HepG2 (cell line): ENCODE results near the gene SAC3D1. TPM values are rescaled to one million over a fixed set of nuclear protein-coding genes. Genes with fewer than 3 reads are reported as not detected.

Experiments used
- BCL6 ChIP-seq: IDR thresholded peaks from 2 replicates; pipeline ENCODE4 v1.6.1; 2016; ENCODE audit warnings: missing genetic modification reagents, missing compliant biosample characterization
- CENPT ChIP-seq: sonication (generic); formaldehyde crosslinking; IDR thresholded peaks from 2 replicates; pipeline ENCODE4 v1.8.0; 2022; ENCODE audit warnings: low read depth, mild to moderate bottlenecking, moderate library complexity, missing genetic modification reagents
- ELF4 ChIP-seq: sonication (generic); formaldehyde crosslinking; IDR thresholded peaks from 2 replicates; pipeline ENCODE4 v1.5.0; 2020; ENCODE audit warnings: missing genetic modification reagents, mild to moderate bottlenecking, moderate library complexity, borderline replicate concordance
- ESRRA ChIP-seq: sonication (generic); formaldehyde crosslinking; IDR thresholded peaks from 2 replicates; pipeline ENCODE4 v1.5.1; 2020; ENCODE audit warnings: mild to moderate bottlenecking, low read depth, missing genetic modification reagents
- HNRNPH1 ChIP-seq: fragments of 200-400 bp; formaldehyde crosslinking; optimal IDR thresholded peaks from 2 replicates; pipeline ENCODE3; 2017; ENCODE audit warnings: mild to moderate bottlenecking, low read depth, low read length
- MAFF ChIP-seq: IDR thresholded peaks from 2 replicates; pipeline ENCODE4 v1.6.1; 2011; ENCODE audit warnings: low read depth, low read length, improper control_type of control experiment
- PCBP1 ChIP-seq: fragments of 200-400 bp; formaldehyde crosslinking; IDR thresholded peaks from 2 replicates; pipeline ENCODE4 v1.6.1; 2017; ENCODE audit warnings: mild to moderate bottlenecking, low read depth, low read length, borderline replicate concordance
- PHF21A ChIP-seq: sonication (generic); formaldehyde crosslinking; IDR thresholded peaks from 2 replicates; pipeline ENCODE4 v1.5.0; 2020; ENCODE audit warnings: mild to moderate bottlenecking, missing genetic modification reagents
- POLR2AphosphoS2 ChIP-seq: IDR thresholded peaks from 2 replicates; pipeline ENCODE4 v1.6.1; 2011; ENCODE audit warnings: low read depth, low read length, improper control_type of control experiment
- SALL2 ChIP-seq: sonication (generic); formaldehyde crosslinking; IDR thresholded peaks from 2 replicates; pipeline ENCODE4 v1.8.1; 2023; ENCODE audit warnings: mild to moderate bottlenecking, missing genetic modification reagents, inconsistent platforms
- SIN3B ChIP-seq: fragments of 150-350 bp; IDR thresholded peaks from 2 replicates; pipeline ENCODE4 v1.6.1; 2014; ENCODE audit warnings: low read length
- SSRP1 ChIP-seq: IDR thresholded peaks from 2 replicates; pipeline ENCODE4 v1.6.1; 2016; ENCODE audit warnings: control low read depth
- ZNF224 ChIP-seq: sonication (generic); formaldehyde crosslinking; IDR thresholded peaks from 2 replicates; pipeline ENCODE4 v1.5.0; 2020; ENCODE audit warnings: mild to moderate bottlenecking, missing genetic modification reagents
- ZNF343 ChIP-seq: sonication (generic); formaldehyde crosslinking; IDR thresholded peaks from 2 replicates; pipeline ENCODE4 v1.4.0; 2020; ENCODE audit warnings: mild to moderate bottlenecking, missing genetic modification reagents
- ZNF616 ChIP-seq: sonication (generic); formaldehyde crosslinking; IDR thresholded peaks from 2 replicates; pipeline ENCODE4 v1.5.0; 2020; ENCODE audit warnings: low read depth, mild to moderate bottlenecking, missing genetic modification reagents
- ZNF788 ChIP-seq: sonication (generic); formaldehyde crosslinking; IDR thresholded peaks from 2 replicates; pipeline ENCODE4 v1.5.0; 2020; ENCODE audit warnings: mild to moderate bottlenecking, missing genetic modification reagents, borderline replicate concordance
- ZSCAN25 ChIP-seq: sonication (generic); formaldehyde crosslinking; IDR thresholded peaks from 2 replicates; pipeline ENCODE4 v1.8.0; 2022; ENCODE audit warnings: mild to moderate bottlenecking, missing genetic modification reagents
- polyA plus RNA-seq, 8 experiments: library from polyadenylated mRNA; depleted of rRNA in 3 of 8; stranded (reverse) in 7 of 8; unstranded in 1 of 8; fragments of >200 nt; fragmentation: Illumina TruSeq in 4 of 8; extraction: Trizol in 4 of 8; gene quantifications; 2 replicates each; pipeline versions ENCODE4 v1.2.1 to v1.2.3, GENCODE V29; 2011 to 2016; ENCODE audit warnings: low read depth in 4 of 8, missing spikeins in 1 of 8, mixed read lengths in 1 of 8; ENCODE audit not compliant: insufficient read depth in 1 of 8
- total RNA-seq, 5 experiments: library from RNA; depleted of rRNA; stranded (reverse); fragments of >200 nt; fragmentation: Illumina TruSeq; extraction: Trizol; gene quantifications; 2 replicates each; pipeline ENCODE4 v1.2.3, GENCODE V29; 2016; ENCODE audit warnings: low read depth in 1 of 5
- TF ChIP-seq, protein P1 (sequence below): sonication (generic); formaldehyde crosslinking; IDR thresholded peaks from 2 replicates; pipeline ENCODE4 v1.5.1; 2020; ENCODE audit warnings: missing genetic modification reagents, mild to moderate bottlenecking, borderline replicate concordance
- TF ChIP-seq, protein P2 (sequence below): fragments of 450-650 bp; IDR thresholded peaks from 2 replicates; pipeline ENCODE4 v1.6.1; 2016
- TF ChIP-seq, protein P3 (sequence below): sonication (generic); formaldehyde crosslinking; IDR thresholded peaks from 2 replicates; pipeline ENCODE4 v1.4.0; 2020; ENCODE audit warnings: low read depth, mild to moderate bottlenecking, missing genetic modification reagents
- TF ChIP-seq, protein P4 (sequence below): sonication (generic); formaldehyde crosslinking; conservative IDR thresholded peaks from 2 replicates; pipeline ENCODE4 v1.8.0; 2022; ENCODE audit warnings: mild to moderate bottlenecking, moderate library complexity, missing genetic modification reagents
- TF ChIP-seq, protein P5 (sequence below): sonication (generic); formaldehyde crosslinking; IDR thresholded peaks from 2 replicates; pipeline ENCODE4 v1.4.0; 2020; ENCODE audit warnings: missing genetic modification reagents

The SAC3D1 gene
- total and polyA plus RNA-seq, 2 of the 13 experiments (the other 11 are each of a cell fraction or from before 2014, with no cell fraction given): 7.4 to 36.3 TPM

DNA sequence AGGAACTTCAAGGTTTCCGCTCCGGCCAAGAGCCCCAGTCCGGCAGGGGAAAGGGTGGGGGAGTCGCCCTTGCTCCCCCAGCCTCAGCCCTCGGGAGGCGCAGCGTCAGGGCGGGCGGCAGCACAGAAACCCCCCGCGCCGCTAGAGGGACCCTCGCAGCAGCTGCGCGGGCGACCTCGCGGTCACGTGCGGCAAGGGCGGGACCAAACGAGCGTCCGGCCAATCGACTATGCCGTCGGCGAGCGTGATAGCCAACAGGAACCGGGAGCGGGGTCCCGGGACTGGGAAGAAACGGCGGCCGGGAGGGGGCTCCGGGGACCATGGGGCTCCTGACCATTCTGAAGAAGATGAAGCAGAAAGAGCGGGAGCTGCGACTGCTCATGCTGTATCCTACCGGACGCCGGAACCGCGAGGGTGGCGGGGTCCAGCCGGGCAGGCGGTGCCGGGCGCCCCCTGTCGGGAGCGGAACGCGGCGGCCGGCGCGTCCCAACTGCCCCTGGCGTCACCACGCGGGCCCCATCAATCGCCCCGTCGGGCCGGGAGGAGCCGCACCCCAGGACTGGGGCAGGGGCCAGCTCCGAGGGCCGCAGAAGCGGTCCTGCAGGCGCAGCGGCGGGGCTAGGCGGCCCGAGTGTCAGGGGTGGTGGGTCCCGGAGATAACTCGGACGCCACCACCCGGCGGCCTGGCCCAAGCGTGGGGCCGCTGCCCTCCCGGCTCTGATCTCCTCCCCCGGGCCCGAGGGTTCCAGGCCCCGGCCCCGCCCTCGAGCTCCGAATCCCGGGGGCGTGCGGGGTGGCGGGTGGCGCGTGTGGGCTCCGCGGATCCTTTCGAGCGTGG lies 26.9 kb upstream of the SAC3D1 start, which contains the start of gene ARL2 (continued):
- TF ChIP-seq ESRRA (CRISPR knock-in tag) (peak; percentile 25; the same call in 1 of the 2 replicates), ZSCAN25 (CRISPR knock-in tag) (peak; percentile 92), ZNF343 (CRISPR knock-in tag) (peak; percentile 84; the same call in 1 of the 2 replicates), MAFF (no peak), ZNF788 (CRISPR knock-in tag) (no peak), HNRNPH1 (no peak), PCBP1 (no peak), SALL2 (CRISPR knock-in tag) (peak; percentile 82), SSRP1 (CRISPR knock-in tag) (no peak), PHF21A (CRISPR knock-in tag) (peak; percentile 94), ZNF224 (CRISPR knock-in tag) (peak; percentile 56; the same call in 1 of the 2 replicates), ELF4 (CRISPR knock-in tag) (peak; percentile 36; the same call in 1 of the 2 replicates), ZNF616 (CRISPR knock-in tag) (0 out of 2 replicates have a peak, but pooled peaks have one; percentile 4), SIN3B (no peak), CENPT (CRISPR knock-in tag) (0 out of 2 replicates have a peak, but pooled peaks have one; percentile 36), BCL6 (0 out of 2 replicates have a peak, but pooled peaks have one; percentile 32), POLR2AphosphoS2 (no peak)
- TF ChIP-seq, protein P1, sequence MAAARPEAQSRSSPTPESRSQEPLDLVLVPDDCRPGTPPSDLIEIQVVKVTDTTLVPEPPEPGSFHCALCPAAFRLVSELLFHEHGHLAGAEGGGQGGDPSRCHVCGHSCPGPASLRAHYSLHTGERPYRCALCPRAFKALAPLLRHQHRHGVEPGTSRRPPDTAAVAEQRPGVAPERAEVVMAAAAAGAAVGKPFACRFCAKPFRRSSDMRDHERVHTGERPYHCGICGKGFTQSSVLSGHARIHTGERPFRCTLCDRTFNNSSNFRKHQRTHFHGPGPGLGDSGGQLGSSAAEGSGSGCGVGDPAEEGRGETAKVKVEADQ (CRISPR knock-in tag): 0 out of 2 replicates have a peak, but pooled peaks have one; percentile 34
- TF ChIP-seq, protein P2, sequence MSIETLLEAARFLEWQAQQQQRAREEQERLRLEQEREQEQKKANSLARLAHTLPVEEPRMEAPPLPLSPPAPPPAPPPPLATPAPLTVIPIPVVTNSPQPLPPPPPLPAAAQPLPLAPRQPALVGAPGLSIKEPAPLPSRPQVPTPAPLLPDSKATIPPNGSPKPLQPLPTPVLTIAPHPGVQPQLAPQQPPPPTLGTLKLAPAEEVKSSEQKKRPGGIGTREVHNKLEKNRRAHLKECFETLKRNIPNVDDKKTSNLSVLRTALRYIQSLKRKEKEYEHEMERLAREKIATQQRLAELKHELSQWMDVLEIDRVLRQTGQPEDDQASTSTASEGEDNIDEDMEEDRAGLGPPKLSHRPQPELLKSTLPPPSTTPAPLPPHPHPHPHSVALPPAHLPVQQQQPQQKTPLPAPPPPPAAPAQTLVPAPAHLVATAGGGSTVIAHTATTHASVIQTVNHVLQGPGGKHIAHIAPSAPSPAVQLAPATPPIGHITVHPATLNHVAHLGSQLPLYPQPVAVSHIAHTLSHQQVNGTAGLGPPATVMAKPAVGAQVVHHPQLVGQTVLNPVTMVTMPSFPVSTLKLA: peak; percentile 39
- TF ChIP-seq, protein P3, sequence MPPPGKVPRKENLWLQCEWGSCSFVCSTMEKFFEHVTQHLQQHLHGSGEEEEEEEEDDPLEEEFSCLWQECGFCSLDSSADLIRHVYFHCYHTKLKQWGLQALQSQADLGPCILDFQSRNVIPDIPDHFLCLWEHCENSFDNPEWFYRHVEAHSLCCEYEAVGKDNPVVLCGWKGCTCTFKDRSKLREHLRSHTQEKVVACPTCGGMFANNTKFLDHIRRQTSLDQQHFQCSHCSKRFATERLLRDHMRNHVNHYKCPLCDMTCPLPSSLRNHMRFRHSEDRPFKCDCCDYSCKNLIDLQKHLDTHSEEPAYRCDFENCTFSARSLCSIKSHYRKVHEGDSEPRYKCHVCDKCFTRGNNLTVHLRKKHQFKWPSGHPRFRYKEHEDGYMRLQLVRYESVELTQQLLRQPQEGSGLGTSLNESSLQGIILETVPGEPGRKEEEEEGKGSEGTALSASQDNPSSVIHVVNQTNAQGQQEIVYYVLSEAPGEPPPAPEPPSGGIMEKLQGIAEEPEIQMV (CRISPR knock-in tag): peak; percentile 89; the same call in 1 of the 2 replicates
- TF ChIP-seq, protein P4, sequence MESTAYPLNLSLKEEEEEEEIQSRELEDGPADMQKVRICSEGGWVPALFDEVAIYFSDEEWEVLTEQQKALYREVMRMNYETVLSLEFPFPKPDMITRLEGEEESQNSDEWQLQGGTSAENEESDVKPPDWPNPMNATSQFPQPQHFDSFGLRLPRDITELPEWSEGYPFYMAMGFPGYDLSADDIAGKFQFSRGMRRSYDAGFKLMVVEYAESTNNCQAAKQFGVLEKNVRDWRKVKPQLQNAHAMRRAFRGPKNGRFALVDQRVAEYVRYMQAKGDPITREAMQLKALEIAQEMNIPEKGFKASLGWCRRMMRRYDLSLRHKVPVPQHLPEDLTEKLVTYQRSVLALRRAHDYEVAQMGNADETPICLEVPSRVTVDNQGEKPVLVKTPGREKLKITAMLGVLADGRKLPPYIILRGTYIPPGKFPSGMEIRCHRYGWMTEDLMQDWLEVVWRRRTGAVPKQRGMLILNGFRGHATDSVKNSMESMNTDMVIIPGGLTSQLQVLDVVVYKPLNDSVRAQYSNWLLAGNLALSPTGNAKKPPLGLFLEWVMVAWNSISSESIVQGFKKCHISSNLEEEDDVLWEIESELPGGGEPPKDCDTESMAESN (CRISPR knock-in tag): peak; percentile 71
- TF ChIP-seq, protein P5, sequence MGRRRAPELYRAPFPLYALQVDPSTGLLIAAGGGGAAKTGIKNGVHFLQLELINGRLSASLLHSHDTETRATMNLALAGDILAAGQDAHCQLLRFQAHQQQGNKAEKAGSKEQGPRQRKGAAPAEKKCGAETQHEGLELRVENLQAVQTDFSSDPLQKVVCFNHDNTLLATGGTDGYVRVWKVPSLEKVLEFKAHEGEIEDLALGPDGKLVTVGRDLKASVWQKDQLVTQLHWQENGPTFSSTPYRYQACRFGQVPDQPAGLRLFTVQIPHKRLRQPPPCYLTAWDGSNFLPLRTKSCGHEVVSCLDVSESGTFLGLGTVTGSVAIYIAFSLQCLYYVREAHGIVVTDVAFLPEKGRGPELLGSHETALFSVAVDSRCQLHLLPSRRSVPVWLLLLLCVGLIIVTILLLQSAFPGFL (CRISPR knock-in tag): no peak
